Upper lobe of left lung (tissue), 4 donors: Measurements from ENCODE around the gene KIF26B.

Source experiments
- CTCF ChIP-seq, 6 experiments: fragments of 450-650 bp in 4 of 6; fragments of 200-600 bp in 2 of 6; sonication (generic) in 2 of 6; IDR thresholded peaks; one replicate each; pipeline ENCODE4 v1.5.1; 2016 to 2019; ENCODE audit warnings: antibody characterized with exemption in 6 of 6
- POLR2AphosphoS5 ChIP-seq, 2 donors: sonication (generic); formaldehyde crosslinking; IDR thresholded peaks; one replicate each; pipeline ENCODE4 v1.5.1; 2017; ENCODE audit warnings: antibody characterized with exemption in 2 of 2

GRCh38 chr1:245485996-245486395 is 331.2 kb downstream of the KIF26B start:
- no peak for TF ChIP-seq CTCF (IDR thresholded peaks at IDR 0.05)
- no peak for TF ChIP-seq POLR2AphosphoS5 (IDR thresholded peaks at IDR 0.05)
